ENCODE measurements around the gene TMEM40.
"Not testable (repeated sequence)": the region's sequence is repeated elsewhere in the genome, so short reads cannot be mapped to it uniquely, and the experiment has no call there.

TMEM40 gene

DNA sequence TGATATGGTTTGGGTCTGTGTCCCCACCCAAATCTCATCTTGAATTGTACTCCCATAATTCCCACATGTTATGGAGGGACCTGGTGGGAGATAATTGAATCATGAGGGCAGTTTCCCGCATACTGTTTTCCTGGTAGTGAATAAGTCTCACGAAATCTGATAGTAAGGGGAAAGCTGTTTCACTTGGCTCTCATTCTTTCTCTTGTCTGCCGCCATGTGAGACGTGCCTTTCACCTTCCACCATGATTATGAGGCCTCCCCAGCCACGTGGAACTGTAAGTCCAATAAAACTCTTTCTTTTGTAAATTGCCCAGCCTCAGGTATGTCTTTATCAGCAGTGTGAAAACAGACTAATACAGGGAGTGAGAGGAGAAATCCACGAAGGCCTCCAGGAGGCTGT, 16.9 kb upstream of the TMEM40 start:
- not testable (repeated sequence) for DNase-seq (ENCODE audit: low read depth, low spot score)

DNA sequence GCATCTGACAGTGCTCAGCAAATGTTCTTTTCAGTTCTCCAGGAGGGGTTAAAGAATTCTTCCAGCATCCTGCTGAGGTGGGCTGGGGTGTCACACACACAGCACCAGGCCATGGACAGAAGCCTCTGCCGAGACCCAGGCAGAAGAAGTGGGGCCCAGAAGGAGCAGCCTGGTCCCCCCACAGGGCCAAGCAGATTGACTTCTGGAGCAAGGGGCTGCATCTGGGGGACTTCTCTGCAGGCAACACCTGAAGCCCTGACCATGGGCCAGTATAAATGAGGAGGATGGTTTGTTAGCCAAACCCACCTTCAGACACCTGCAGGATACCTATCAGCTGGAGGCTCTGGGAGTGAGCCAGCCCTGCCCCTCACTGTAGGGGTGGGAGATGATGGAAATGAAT, 16.2 kb upstream of the TMEM40 start:
- no peak for DNase-seq (ENCODE audit: low read depth, low spot score)

DNA sequence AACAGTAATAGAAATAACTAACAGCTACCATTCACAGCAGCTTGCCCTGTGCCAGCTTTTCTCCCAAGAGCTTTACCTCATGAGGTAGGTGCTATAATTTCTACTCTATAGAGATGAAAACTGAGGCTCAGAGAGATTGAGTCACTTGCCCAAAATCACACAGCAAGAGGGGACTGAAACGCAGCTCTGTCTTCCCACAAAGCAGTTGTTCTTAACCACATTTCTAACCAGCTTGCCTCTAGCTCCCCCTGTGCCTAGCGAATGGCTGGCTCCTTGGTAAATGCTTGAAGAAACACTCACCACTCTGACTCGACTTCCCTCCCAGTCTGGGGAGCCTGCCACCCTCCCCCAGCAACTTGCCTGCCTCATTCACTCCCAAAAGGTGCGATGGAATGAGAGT, 15.6 kb upstream of the TMEM40 start:
- no peak for DNase-seq (ENCODE audit: low read depth, low spot score)

DNA sequence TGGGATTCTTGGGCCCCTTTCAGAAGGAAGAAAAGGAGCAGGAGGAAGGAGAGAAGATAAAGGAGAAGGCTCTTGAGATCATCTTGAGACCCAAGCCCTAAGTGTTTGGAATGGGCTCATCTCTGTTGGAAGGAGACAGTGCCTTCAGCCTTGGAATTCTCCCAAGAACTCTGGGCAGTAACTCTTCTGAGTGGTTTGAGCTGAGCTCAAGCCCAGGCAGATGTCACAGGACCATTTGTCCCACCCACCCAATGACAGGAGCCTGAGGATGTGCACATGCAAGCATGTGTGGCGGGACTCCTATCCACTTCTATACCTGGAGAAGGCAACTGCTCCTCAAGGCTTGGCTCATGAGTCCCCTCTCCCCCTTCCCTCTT, 14.6 kb upstream of the TMEM40 start:
- DNase-seq (ENCODE audit: low read depth, low spot score), result no peak

DNA sequence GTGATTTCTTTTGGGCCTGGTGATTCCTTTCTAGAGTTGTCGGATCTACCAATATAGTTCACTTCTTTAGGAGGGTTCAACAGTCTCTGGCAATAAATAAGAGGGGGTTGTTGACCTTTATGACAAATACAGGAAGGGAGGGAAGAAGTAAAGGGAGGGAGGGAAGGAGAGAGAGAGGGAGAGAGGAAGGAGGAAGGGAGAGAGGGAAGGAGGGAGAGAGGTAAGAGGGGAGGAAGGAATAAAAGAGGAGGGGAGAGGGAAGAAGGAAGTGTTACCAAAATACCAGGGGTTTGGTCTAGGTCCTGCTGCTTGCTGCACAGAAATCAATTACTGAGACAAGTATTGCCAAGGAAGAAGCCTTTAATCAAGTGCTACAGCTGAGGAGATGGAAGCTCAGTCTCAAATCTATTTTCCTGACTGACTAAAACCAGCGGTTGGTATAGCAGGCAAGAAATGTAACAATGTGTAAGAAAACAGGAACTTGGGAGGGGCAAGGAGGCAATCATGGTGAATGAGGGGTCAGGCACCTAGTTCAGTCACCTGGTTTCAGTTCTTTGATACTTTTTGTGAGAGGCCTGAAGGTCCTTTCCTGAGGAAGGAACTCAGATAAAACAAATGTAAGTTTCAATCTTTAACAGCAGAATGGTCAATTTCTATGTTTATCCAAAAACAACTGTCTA, 14.1 kb upstream of the TMEM40 start:
- no peak for DNase-seq (ENCODE audit: low read depth, low spot score)

DNA sequence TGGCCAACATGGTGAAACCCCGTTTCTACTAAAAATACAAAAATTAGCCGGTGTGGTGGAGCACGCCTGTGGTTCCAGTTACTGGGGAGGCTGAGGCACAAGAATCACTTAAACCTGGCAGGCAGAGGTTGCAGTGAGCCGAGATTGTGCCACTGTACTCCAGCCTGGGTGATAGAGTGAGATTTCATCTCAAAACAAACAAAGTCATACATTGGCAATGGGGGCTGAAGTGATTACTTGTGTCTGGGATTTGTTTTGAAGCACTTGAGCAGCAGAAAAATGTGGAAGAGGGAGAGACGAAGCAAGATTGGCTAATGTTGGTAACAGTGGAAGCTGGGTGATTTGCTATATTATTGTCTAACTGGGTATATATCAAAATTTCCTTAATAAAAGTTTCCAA, 13.4 kb upstream of the TMEM40 start:
- no peak for DNase-seq (ENCODE audit: low read depth, low spot score)

DNA sequence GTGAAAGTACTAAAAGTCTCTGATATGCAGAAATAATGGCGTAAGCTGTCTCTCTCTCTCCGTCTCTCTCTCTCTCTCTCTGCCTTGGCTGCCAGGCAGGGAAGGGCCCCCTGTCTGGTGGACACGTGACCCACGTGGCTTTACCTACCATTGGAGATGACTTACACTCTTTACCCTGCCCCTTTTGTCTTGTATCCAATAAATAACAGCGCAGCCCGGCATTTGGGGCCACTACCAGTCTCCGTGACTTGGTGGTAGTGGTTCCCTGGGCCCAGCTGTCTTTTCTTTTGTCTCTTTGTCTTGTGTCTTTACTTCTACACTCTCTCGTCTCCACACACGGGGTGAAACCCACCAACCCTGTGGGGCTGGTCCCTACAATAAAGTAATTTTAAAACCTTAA, 12.2 kb upstream of the TMEM40 start:
- no peak for DNase-seq (ENCODE audit: low read depth, low spot score)

DNA sequence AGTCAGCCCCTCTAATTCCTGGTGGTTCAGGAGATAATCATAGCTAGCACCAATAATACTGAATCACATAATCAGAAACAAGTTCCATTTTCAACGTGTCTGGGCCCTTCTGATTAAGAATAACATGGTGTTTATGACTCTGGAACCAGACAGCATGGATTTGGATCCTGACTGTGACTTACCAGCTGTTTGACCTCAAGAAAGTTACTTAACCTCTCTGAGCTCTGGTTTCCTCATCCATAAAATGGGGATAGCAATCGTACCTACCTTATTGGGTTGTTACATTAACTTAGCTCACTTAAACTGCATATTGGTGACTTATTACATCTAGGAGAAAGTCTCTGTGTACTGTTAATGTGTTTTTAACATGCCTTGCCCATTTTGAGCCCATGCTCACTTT, 10.7 kb upstream of the TMEM40 start:
- DNase-seq (ENCODE audit: low read depth, low spot score), result no peak

DNA sequence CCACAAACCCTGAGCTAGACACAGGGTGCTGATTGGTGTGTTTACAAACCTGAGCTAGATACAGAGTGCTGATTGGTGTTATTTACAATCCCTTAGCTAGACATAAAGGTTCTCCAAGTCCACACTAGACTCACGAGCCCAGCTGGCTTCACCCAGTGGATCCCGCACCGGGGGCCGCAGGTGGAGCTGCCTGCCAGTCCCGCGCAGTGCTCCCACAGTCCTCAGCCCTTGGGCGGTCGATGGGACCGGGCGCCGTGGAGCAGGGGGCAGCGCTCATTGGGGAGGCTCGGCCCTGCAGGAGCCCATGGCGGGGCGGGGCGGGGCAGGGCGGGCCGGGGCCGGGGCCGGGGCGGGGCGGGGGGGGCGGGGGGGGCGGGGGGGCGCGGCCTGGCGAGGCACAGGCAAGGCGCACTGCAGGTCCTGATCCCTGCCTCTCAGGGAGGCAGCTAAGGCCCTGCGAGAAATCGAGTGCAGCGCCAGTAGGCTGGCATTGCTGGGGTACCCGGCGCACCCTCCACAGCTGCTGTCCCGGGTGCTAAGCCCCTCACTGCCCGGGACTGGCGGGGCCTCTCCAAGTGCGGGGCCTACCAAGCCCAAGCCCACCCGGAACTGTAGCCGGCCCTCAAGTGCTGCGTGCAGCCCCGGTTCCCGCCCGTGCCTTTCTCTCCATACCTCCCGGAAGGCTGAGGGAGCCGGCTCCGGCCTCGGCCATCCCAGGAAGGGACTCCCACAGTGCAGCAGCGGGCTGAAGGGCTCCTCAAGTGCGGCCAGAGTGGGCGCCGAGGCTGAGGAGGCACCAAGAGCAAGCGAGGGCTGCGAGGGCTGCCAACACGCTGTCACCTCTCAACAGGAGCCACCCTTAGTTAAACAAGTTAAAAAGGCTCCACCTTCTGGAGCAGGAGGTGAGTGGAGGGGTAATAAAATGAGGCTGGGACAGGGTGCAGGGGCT, 9.8 kb upstream of the TMEM40 start:
- no peak for DNase-seq (ENCODE audit: low read depth, low spot score)

DNA sequence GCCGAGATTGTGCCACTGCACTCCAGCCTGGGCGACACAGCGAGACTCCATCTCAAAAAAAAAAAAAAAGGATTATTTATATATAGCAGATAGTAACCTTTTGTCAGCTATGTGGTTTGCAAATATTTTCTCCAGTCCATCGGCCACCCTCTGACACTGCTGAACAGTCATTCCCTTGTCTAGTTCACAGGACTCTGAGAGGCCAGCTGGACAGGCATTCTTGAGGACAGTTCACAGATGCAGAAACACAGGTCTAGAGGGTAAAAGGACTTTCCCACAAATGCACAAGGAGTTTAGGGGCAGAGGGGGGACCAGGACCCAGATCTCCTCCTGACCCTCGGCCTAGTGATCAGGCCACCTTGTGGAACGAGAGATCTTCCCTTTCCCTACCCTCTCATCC, 7.5 kb upstream of the TMEM40 start:
- DNase-seq (ENCODE audit: low read depth, low spot score), result no peak

DNA sequence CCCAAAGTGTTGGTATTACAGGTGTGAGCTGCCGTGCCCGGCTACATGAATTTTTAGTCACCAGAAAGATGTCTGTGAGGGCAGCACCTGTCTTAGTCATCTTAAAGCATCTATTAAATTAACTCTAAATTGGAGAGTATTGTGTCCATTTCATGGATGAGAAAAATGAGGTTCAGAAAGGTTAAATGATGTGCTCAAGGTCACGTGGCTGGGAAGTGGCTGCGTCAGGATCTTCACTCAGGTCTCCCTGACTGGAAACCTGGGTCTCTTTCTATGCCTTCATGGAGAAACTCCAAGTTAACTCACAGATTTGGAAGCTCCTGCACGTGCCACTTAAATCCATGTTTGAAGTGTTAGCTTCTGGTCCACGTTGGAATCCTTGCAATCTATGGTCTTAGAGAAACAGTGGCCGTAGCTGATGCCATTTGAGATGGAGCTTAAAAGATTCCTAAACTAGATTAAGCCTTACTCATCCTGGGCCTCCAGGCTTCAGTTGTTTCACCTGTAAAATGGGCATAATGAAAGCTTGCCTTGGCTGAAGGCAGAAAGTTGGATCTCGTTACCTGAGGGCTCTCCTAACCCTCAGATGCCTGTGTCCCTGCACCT, 5.2 kb upstream of the TMEM40 start:
- no peak for DNase-seq (ENCODE audit: low read depth, low spot score)

DNA sequence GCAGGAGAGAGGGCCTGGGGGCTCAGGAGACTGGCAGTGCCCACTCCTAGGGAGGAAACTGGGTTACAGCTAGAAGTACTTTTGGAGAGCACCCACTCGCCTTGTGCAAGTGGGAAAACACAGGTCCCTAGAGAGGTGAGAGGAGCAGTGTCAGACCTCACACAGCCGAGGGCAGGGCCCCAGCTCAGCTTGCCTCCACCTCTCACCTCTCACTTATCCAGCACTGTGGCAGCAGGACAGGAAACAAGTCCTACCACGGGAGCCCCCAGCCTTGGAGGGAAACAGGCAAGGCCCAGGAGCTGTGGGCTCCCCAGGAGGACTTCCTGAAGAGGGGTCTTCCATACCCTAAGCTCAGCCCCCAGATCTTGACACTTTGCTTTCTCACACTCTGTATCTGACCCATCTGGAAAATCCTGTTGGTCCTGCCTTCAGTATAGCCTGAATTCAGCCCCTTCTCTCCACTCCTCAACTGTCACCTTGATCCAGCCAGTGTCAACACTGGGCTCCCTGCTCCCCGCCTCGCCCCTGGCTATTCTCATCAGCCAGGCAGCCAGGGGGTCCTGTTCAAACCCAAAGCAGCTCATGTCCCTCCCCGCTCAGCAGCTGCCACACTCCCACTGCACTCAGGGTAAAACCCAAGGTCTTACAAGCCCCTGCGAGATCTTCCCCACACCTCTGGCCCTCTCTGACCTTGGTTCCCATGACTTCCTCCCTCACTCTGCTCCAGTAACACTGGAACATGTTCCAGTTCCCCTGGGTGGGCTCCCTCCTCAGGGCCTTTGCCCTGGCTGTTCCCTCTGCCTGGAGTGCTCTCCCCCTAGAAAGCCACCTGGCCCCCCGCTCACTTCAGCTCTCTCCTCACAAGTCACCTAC, 870 bp upstream of the TMEM40 start:
- no peak for DNase-seq (ENCODE audit: low read depth, low spot score)

DNA sequence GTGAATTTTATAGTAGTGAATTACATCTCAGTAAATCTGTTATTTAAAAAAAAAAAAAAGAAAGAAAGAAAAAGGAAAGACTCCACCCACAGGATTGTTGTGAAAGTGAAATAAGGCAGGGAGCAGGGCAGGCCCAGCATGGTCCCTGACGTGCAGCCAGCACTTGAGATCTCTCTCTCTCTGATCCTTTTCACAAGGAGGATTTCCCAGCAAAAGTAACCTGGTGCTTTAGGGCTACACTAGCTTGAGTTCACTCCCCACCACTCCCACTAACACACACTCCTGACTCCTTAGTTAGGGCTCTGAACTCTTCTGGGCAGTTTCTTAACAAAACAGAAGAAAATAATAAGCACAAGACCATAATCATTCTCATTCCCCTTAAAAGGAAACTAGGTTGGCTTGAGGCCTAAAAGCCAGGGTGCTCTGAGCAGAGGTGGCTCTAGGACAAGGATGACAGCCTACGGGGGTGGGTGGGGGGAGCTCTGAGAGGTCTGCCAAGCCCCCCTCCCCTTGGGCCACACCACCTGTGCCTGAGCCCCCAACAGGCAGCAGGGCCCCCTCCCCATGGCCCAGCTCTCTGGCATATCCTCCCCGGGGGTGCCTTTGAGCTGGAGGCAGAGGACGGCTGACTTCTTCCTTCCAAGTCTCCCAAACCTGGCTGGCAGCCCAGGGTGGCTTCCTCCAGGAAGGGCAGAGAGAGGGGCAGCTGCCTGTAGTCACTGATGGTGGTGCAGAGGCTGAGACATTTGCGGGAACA, 856 bp downstream of the TMEM40 start:
- no peak for DNase-seq (ENCODE audit: low read depth, low spot score)

DNA sequence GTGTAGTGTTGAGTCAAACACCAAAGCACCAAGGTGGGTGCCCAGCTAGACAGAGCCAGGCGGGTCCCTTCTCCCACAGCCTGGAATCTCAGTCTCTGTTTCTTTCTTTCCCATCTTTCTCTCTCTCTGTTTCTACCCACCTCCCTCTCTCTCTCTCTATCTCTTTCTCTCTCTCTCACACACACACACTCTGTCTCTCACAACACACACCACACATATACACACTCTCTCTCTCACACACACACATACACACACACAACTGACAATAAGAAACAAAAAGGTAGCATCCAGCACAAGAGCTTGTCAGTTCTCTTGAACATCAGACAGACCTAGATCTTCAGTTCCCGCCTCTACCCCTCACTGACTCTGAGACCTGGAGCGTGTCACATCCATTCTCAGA, 2.4 kb downstream of the TMEM40 start:
- no peak for DNase-seq (ENCODE audit: low read depth, low spot score)

DNA sequence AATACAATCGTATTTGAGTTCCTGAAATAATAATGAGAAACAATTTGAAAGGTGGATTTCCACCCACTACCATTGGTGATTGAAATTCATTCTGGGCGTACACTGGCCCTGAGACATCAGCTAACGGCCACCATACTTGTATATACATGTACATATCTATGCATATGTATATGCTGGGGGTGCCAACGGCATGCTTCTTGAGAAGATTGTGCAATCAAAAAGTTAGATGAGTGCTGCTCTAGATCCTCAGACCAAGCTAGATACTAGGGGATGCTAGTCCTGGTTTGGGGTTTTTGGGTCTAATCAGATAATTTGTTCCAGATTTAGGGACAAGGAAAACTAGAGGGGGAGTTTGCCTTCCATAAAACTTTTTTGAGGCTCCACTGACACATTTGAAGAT, 2.9 kb downstream of the TMEM40 start:
- no peak for DNase-seq (ENCODE audit: low read depth, low spot score)

DNA sequence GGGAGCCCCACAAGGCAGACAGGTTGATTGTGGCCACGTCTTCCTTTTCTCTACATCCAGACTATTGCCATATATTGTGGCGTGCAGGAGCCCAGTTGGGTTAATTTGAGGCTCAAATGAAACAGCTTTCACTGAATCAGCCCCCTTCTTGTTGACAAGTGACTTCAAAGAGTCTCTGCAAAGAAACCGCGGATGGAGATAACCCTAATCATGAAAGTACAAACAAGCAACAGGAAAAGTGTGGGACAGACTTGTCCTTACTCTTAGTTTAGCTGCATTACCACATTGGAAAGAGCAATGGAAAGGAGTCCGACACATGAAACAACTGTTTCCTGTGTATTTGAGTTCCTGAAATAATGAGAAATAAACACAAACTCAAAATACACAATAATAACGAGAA, 3.3 kb downstream of the TMEM40 start:
- no peak for DNase-seq (ENCODE audit: low read depth, low spot score)

DNA sequence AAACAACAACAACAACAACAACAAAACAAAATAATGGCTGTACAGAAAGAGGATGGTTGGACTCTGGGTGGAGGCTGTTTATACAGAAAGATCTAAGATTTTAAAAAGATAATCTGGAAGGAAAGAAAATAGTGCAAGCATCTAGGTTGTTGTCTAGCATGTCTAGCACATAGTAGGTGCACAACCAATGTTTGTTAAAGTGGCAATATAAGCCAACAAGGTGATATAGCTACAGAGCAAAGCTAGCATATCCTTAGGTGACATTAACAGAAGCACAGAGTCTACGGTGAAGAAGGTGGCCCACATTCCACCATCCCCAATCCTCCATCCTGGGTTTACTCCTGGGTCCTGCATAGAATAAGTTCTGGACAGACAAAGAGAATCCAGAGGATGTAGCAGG, 4.7 kb downstream of the TMEM40 start:
- DNase-seq (ENCODE audit: low read depth, low spot score), result no peak

DNA sequence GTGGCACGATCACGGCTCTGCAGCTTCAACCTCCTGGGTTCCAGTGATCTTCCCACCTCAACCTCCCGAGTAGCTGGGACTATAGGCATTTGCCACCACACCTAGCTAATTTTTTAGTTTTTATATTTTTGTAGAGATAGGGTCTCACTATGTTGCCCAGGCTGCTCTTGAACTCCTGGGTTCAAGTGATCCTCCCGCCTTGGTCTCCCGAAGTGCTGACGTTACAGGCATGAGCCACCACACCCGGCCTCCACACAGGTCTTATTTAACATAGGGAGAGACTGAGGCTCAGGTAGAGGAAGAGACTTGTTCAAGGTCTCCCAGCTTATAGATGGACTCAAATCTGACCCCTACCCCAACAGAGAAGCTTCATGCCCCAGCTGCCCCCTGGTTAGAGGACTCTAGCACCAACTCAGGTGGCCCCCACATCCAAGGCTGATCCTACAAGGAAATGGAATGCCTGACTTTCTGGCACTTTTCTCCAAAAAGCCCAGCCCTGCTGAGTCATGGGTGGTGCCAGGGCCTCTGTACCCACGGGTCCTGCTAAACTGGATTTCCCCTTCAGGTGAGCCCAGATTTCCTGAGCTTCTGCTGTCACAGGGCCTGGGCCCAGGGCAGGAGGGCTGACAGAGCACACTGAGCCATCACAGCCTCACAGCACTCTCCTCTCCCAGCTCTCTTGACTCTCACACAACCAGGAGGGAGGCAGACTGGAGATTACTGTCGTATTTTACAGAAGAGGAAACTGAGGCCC, 5.6 kb downstream of the TMEM40 start:
- DNase-seq (ENCODE audit: low read depth, low spot score), result no peak

DNA sequence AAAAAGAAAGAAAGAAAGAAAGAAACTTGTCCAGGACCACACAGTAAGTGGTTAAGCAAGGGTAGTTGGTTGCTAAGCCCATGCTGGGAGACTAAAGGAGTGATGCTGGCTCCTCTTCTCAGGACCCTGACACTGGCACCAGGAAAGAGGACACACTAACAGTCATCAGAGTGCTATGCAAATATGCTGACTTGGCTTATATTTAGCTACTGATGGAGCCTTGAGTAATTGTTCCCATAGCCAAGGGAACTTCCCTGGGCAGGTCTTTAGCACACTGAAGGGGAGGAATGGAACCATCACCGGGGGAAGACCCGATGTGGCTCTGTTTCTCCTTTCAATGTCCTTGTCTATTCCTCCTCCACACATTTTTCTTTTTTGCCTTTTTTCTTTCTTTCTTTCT, 6.2 kb downstream of the TMEM40 start:
- DNase-seq (ENCODE audit: low read depth, low spot score), result no peak

DNA sequence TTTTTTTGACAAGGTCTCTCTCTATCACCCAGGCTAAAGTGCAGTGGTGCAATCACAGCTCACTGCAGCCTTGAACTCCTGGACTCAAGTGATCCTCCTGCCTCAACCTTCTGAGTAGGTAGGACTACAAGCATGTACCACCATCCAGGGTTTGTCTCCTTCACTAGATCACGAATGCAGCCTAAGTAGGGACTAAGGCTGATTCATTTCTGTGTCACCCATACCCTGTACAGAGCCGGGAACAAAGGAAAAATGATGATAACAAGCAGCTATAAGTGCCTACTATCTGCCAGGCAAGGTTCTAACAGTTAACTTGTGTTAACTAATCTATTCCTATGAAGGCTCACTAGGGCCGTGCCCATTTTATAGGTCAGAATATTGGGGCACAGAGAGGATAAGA, 7.0 kb downstream of the TMEM40 start:
- DNase-seq (ENCODE audit: low read depth, low spot score), result no peak
